ENCODE data around the gene SIVA1. TPM values are rescaled to one million over a fixed set of nuclear protein-coding genes. Genes with fewer than 3 reads are reported as not detected.
"Not testable (repeated sequence)": the region's sequence is repeated elsewhere in the genome, so short reads cannot be mapped to it uniquely, and the experiment has no call there.

The SIVA1 gene
- total RNA-seq, 2 experiments from 2014 or later = 137 to 147 TPM

- no peaks in the 10 kb centered on the region for H3K9me3 Mint-ChIP-seq
- no peak overlapping the region for H3K27ac Mint-ChIP-seq
- no peaks in the 10 kb centered on the region for H3K36me3 Mint-ChIP-seq
- DNase-seq = no peak
- H3K4me3 Mint-ChIP-seq = no peak overlapping the region
- H3K4me1 Mint-ChIP-seq = no peaks in the 10 kb centered on the region
- H3K27me3 Mint-ChIP-seq = no peaks in the 10 kb centered on the region
Observed at GRCh38 chr14:104726600-104727451, 26.1 kb upstream of the SIVA1 start.

- no peaks in the 10 kb centered on the region for H3K9me3 Mint-ChIP-seq
Observed at GRCh38 chr14:104728631-104729030, 24.3 kb upstream of the SIVA1 start.

GRCh38 chr14:104729176-104729834 lies 23.6 kb upstream of the SIVA1 start:
- H3K36me3 Mint-ChIP-seq, H3K27me3 Mint-ChIP-seq, H3K27ac Mint-ChIP-seq, DNase-seq, H3K4me3 Mint-ChIP-seq, H3K4me1 Mint-ChIP-seq, H3K9me3 Mint-ChIP-seq: not testable (repeated sequence)

More at GRCh38 chr14:104728631-104729030, 24.3 kb upstream of the SIVA1 start:
- H3K4me1 Mint-ChIP-seq = no peaks in the 10 kb centered on the region
- no peaks in the 10 kb centered on the region for H3K27me3 Mint-ChIP-seq
- no peaks in the 10 kb centered on the region for H3K36me3 Mint-ChIP-seq
- H3K27ac Mint-ChIP-seq = no peak overlapping the region
- DNase-seq = no peak
- no peak overlapping the region for H3K4me3 Mint-ChIP-seq

- Mint-ChIP-seq H3K9me3 (no peaks in the 10 kb centered on the region), H3K4me3 (no peak overlapping the region), H3K4me1 (no peaks in the 10 kb centered on the region), H3K27me3 (no peaks in the 10 kb centered on the region), H3K36me3 (no peaks in the 10 kb centered on the region), H3K27ac (no peak overlapping the region)
- no peak for DNase-seq
Observed at GRCh38 chr14:104729835-104730181, 23.1 kb upstream of the SIVA1 start.

- no peak overlapping the region for H3K27ac Mint-ChIP-seq
- H3K27me3 Mint-ChIP-seq = no peaks in the 10 kb centered on the region
- no peaks in the 10 kb centered on the region for H3K4me1 Mint-ChIP-seq
- no peaks in the 10 kb centered on the region for H3K9me3 Mint-ChIP-seq
- no peaks in the 10 kb centered on the region for H3K36me3 Mint-ChIP-seq
- H3K4me3 Mint-ChIP-seq = no peak overlapping the region
- DNase-seq = no peak
Observed at GRCh38 chr14:104730487-104730886, 22.5 kb upstream of the SIVA1 start.

GRCh38 chr14:104731320-104732294 lies 21.3 kb upstream of the SIVA1 start:
- Mint-ChIP-seq H3K27me3 (no peaks in the 10 kb centered on the region), H3K4me1 (no peaks in the 10 kb centered on the region), H3K4me3 (no peak overlapping the region), H3K27ac (no peak overlapping the region), H3K9me3 (no peaks in the 10 kb centered on the region), H3K36me3 (no peaks in the 10 kb centered on the region)
- DNase-seq = no peak

GRCh38 chr14:104732355-104732804 lies 20.6 kb upstream of the SIVA1 start:
- no peaks in the 10 kb centered on the region for H3K4me1 Mint-ChIP-seq
- no peak overlapping the region for H3K4me3 Mint-ChIP-seq
- DNase-seq = no peak
- H3K27me3 Mint-ChIP-seq = no peaks in the 10 kb centered on the region
- H3K9me3 Mint-ChIP-seq = no peaks in the 10 kb centered on the region
- no peaks in the 10 kb centered on the region for H3K36me3 Mint-ChIP-seq
- no peak overlapping the region for H3K27ac Mint-ChIP-seq

- Mint-ChIP-seq H3K27me3 (no peaks in the 10 kb centered on the region), H3K9me3 (no peaks in the 10 kb centered on the region), H3K4me1 (no peaks in the 10 kb centered on the region), H3K27ac (no peak overlapping the region), H3K36me3 (no peaks in the 10 kb centered on the region), H3K4me3 (no peak overlapping the region)
- no peak for DNase-seq
Observed at GRCh38 chr14:104732931-104733681, 19.8 kb upstream of the SIVA1 start.

- H3K4me3 Mint-ChIP-seq = no peak overlapping the region
- H3K4me1 Mint-ChIP-seq = no peaks in the 10 kb centered on the region
- no peaks in the 10 kb centered on the region for H3K27me3 Mint-ChIP-seq
- no peak overlapping the region for H3K27ac Mint-ChIP-seq
- no peak for DNase-seq
- no peaks in the 10 kb centered on the region for H3K36me3 Mint-ChIP-seq
- H3K9me3 Mint-ChIP-seq = no peaks in the 10 kb centered on the region
Observed at GRCh38 chr14:104734051-104734587, 18.8 kb upstream of the SIVA1 start.

GRCh38 chr14:104734601-104734990 lies 18.4 kb upstream of the SIVA1 start:
- Mint-ChIP-seq H3K27ac (no peak overlapping the region), H3K4me3 (no peak overlapping the region), H3K36me3 (no peaks in the 10 kb centered on the region), H3K9me3 (no peaks in the 10 kb centered on the region), H3K4me1 (no peaks in the 10 kb centered on the region), H3K27me3 (no peaks in the 10 kb centered on the region)
- DNase-seq = no peak

- Mint-ChIP-seq H3K4me1 (no peaks in the 10 kb centered on the region), H3K36me3 (no peaks in the 10 kb centered on the region), H3K27me3 (no peaks in the 10 kb centered on the region), H3K27ac (no peak overlapping the region), H3K4me3 (no peak overlapping the region), H3K9me3 (no peaks in the 10 kb centered on the region)
- DNase-seq = no peak
Observed at GRCh38 chr14:104734991-104735779, 17.8 kb upstream of the SIVA1 start.

GRCh38 chr14:104735830-104736642 lies 16.9 kb upstream of the SIVA1 start:
- Mint-ChIP-seq H3K4me1 (no peaks in the 10 kb centered on the region), H3K4me3 (no peak overlapping the region), H3K27ac (no peak overlapping the region), H3K27me3 (no peaks in the 10 kb centered on the region), H3K36me3 (no peaks in the 10 kb centered on the region), H3K9me3 (no peaks in the 10 kb centered on the region)
- DNase-seq = no peak

GRCh38 chr14:104738375-104739019 lies 14.4 kb upstream of the SIVA1 start:
- no peaks in the 10 kb centered on the region for H3K36me3 Mint-ChIP-seq
- no peaks in the 10 kb centered on the region for H3K27me3 Mint-ChIP-seq
- H3K4me3 Mint-ChIP-seq = no peak overlapping the region
- H3K4me1 Mint-ChIP-seq = no peaks in the 10 kb centered on the region
- H3K9me3 Mint-ChIP-seq = no peaks in the 10 kb centered on the region
- no peak for DNase-seq
- no peak overlapping the region for H3K27ac Mint-ChIP-seq

Measured in activated naive CD8-positive, alpha-beta T cell treated with anti-CD3 and anti-CD28 coated beads for 36 hours (primary cell).